Ureter (tissue), 1 donor: ENCODE data around the gene SLC17A2. TPM values are rescaled to one million over a fixed set of nuclear protein-coding genes. Genes with fewer than 3 reads are reported as not detected.

Experiments
- DNase-seq: peaks from one replicate; pipeline ENCODE4 v3.0.0-alpha.2; 2020; ENCODE audit warnings: low spot score
- total RNA-seq: library from RNA; stranded (reverse); gene quantifications from one replicate; pipeline ENCODE4 v1.2.4, GENCODE V29; 2023
- donor health status: DM: yes; HTN: yes; CAD: no.

The SLC17A2 gene
- total RNA-seq, 1 donor from 2014 or later = not detected

- no peak for DNase-seq
Measured at GRCh38 chr6:25919657-25920056, 10.8 kb downstream of the SLC17A2 start.

GRCh38 chr6:25918083-25918683 lies 12.3 kb downstream of the SLC17A2 start:
- DNase-seq = no peak

GRCh38 chr6:25916789-25917490 lies 13.6 kb downstream of the SLC17A2 start:
- no peak for DNase-seq

- no peak for DNase-seq
Measured at GRCh38 chr6:25916330-25916729, 14.2 kb downstream of the SLC17A2 start.

GRCh38 chr6:25913741-25914140 lies 16.8 kb downstream of the SLC17A2 start:
- DNase-seq = no peak

- no peak for DNase-seq
Measured at GRCh38 chr6:25911351-25911750, 19.1 kb downstream of the SLC17A2 start.

- DNase-seq = no peak
Measured at GRCh38 chr6:25907475-25908014, 22.9 kb downstream of the SLC17A2 start.

GRCh38 chr6:25903467-25904099 lies 26.9 kb downstream of the SLC17A2 start:
- no peak for DNase-seq

- DNase-seq = no peak
Measured at GRCh38 chr6:25902071-25902470, 28.4 kb downstream of the SLC17A2 start.

GRCh38 chr6:25900843-25901242 lies 29.6 kb downstream of the SLC17A2 start:
- DNase-seq = no peak

- DNase-seq = no peak
Measured at GRCh38 chr6:25899580-25900408, 30.7 kb downstream of the SLC17A2 start.

- no peak for DNase-seq
Measured at GRCh38 chr6:25899123-25899522, 31.4 kb downstream of the SLC17A2 start.

GRCh38 chr6:25898289-25898977 lies 32.1 kb downstream of the SLC17A2 start:
- no peak for DNase-seq

GRCh38 chr6:25896252-25896651 lies 34.2 kb downstream of the SLC17A2 start:
- no peak for DNase-seq

GRCh38 chr6:25895771-25896170 lies 34.7 kb downstream of the SLC17A2 start:
- DNase-seq = no peak

- no peak for DNase-seq
Measured at GRCh38 chr6:25893778-25894177, 36.7 kb downstream of the SLC17A2 start.

- no peak for DNase-seq
Measured at GRCh38 chr6:25892877-25893276, 37.6 kb downstream of the SLC17A2 start.

GRCh38 chr6:25889877-25890853 lies 40.3 kb downstream of the SLC17A2 start:
- no peak for DNase-seq

GRCh38 chr6:25888626-25889025 lies 41.9 kb downstream of the SLC17A2 start:
- DNase-seq = no peak

- no peak for DNase-seq
Measured at GRCh38 chr6:25886066-25886465, 44.4 kb downstream of the SLC17A2 start.
